ENCODE measurements around the gene MAIP1.

Gene MAIP1

GRCh38 chr2:199951023-199951422 lies 4.4 kb upstream of the MAIP1 start:
- DNase-seq, result no peak

GRCh38 chr2:199955007-199955338 lies 409 bp upstream of the MAIP1 start:
- no peak for DNase-seq

GRCh38 chr2:199956062-199956380 lies 639 bp downstream of the MAIP1 start:
- DNase-seq, result no peak

- no peak for DNase-seq
These were observed 2.6 kb downstream of the MAIP1 start for GRCh38 chr2:199958014-199958413.

- no peak for DNase-seq
These were observed 6.8 kb downstream of the MAIP1 start for GRCh38 chr2:199962203-199962602.

- no peak for DNase-seq
These were observed 11.0 kb downstream of the MAIP1 start for GRCh38 chr2:199966405-199966804.

- no peak for DNase-seq
These were observed 11.6 kb downstream of the MAIP1 start for GRCh38 chr2:199966976-199967375.

- DNase-seq, result no peak
These were observed 12.7 kb downstream of the MAIP1 start for GRCh38 chr2:199968126-199968525.

GRCh38 chr2:199972088-199972626 lies 16.8 kb downstream of the MAIP1 start:
- no peak for DNase-seq

GRCh38 chr2:199973703-199974102 lies 18.3 kb downstream of the MAIP1 start:
- no peak for DNase-seq

GRCh38 chr2:199975273-199975895 lies 20.0 kb downstream of the MAIP1 start:
- DNase-seq, result no peak

- DNase-seq, result no peak
These were observed 22.6 kb downstream of the MAIP1 start for GRCh38 chr2:199977984-199978415.

GRCh38 chr2:199979398-199979797 lies 24.0 kb downstream of the MAIP1 start:
- no peak for DNase-seq

GRCh38 chr2:199979832-199980628 lies 24.6 kb downstream of the MAIP1 start:
- peak; percentile 83 for DNase-seq

GRCh38 chr2:199982126-199982843 lies 26.9 kb downstream of the MAIP1 start:
- no peak for DNase-seq

- DNase-seq, result no peak
These were observed 28.2 kb downstream of the MAIP1 start for GRCh38 chr2:199983534-199983933.

GRCh38 chr2:199984159-199984558 lies 28.8 kb downstream of the MAIP1 start:
- no peak for DNase-seq

- DNase-seq, result no peak
These were observed 29.4 kb downstream of the MAIP1 start for GRCh38 chr2:199984755-199985154.

- DNase-seq, result peak; percentile 23
These were observed 30.3 kb downstream of the MAIP1 start for GRCh38 chr2:199985625-199986207.

- no peak for DNase-seq
These were observed 32.2 kb downstream of the MAIP1 start for GRCh38 chr2:199987586-199987985.

GRCh38 chr2:199988151-199988550 lies 32.8 kb downstream of the MAIP1 start:
- DNase-seq, result no peak

GRCh38 chr2:199989822-199990221 lies 34.4 kb downstream of the MAIP1 start:
- DNase-seq, result no peak

- no peak for DNase-seq
These were observed 36.3 kb downstream of the MAIP1 start for GRCh38 chr2:199991691-199992090.
